GM12865 (cell line): ENCODE data around the gene PKD2L1.

Experiments
- DNase-seq: peaks from one replicate; pipeline ENCODE4 v3.0.0; 2010; ENCODE audit warnings: low read depth
- H3K4me3 ChIP-seq: 2 replicates; pipeline ENCODE4 v1.5.1; 2011; ENCODE audit warnings: mild to moderate bottlenecking, low read depth, low read length, control low read depth
- CTCF ChIP-seq: IDR thresholded peaks from 2 replicates; pipeline ENCODE4 v1.5.1; 2011; ENCODE audit warnings: low read length, control low read depth, low read depth, inconsistent platforms; ENCODE audit not compliant: insufficient read depth; ENCODE audit errors: missing control alignments

PKD2L1 gene

GRCh38 chr10:100340948-100341847, 11.2 kb upstream of the PKD2L1 start:
- H3K4me3 ChIP-seq: no peak overlapping the region
- no peak for TF ChIP-seq CTCF
- DNase-seq: no peak

- DNase-seq: peak; percentile 68
- TF ChIP-seq CTCF: no peak
- no peak overlapping the region for H3K4me3 ChIP-seq
These were observed 9.2 kb upstream of the PKD2L1 start for GRCh38 chr10:100339236-100339635.

- peak; percentile 93 for TF ChIP-seq CTCF
- peak; percentile 77 for DNase-seq
- no peak overlapping the region for H3K4me3 ChIP-seq
These were observed 8.5 kb upstream of the PKD2L1 start for GRCh38 chr10:100338434-100339036.

- H3K4me3 ChIP-seq: no peak overlapping the region
- no peak for DNase-seq
- no peak for TF ChIP-seq CTCF
These were observed 4.7 kb upstream of the PKD2L1 start for GRCh38 chr10:100334762-100335161.

- no peak overlapping the region for H3K4me3 ChIP-seq
These were observed 3.8 kb upstream of the PKD2L1 start for GRCh38 chr10:100333661-100334440.

GRCh38 chr10:100333106-100333505, 3.1 kb upstream of the PKD2L1 start:
- H3K4me3 ChIP-seq: no peak overlapping the region
- no peak for DNase-seq
- no peak for TF ChIP-seq CTCF

More at GRCh38 chr10:100333661-100334440, 3.8 kb upstream of the PKD2L1 start:
- no peak for TF ChIP-seq CTCF
- no peak for DNase-seq
